Measurements from ENCODE around the gene HEG1.
"Not testable (repeated sequence)": the region's sequence is repeated elsewhere in the genome, so short reads cannot be mapped to it uniquely, and the experiment has no call there.

The HEG1 gene

GRCh38 chr3:124986192-124987143 is 69.3 kb downstream of the HEG1 start:
- no peak for DNase-seq (ENCODE audit: low read depth in 2 of 2)

GRCh38 chr3:124985349-124985748 is 70.4 kb downstream of the HEG1 start:
- DNase-seq (ENCODE audit: low read depth in 2 of 2): no peak

GRCh38 chr3:124984754-124985153 is 71.0 kb downstream of the HEG1 start:
- DNase-seq (ENCODE audit: low read depth in 2 of 2): no peak

- DNase-seq (ENCODE audit: low read depth in 2 of 2): no peak
Observed at GRCh38 chr3:124982855-124983254, 72.9 kb downstream of the HEG1 start.

GRCh38 chr3:124981472-124981871 is 74.3 kb downstream of the HEG1 start:
- no peak for DNase-seq (ENCODE audit: low read depth in 2 of 2)

GRCh38 chr3:124978627-124979026 is 77.2 kb downstream of the HEG1 start:
- DNase-seq (ENCODE audit: low read depth in 2 of 2): no peak

GRCh38 chr3:124976383-124976782 is 79.4 kb downstream of the HEG1 start:
- DNase-seq (ENCODE audit: low read depth in 2 of 2): no peak

- DNase-seq (ENCODE audit: low read depth in 2 of 2): no peak
Observed at GRCh38 chr3:124974691-124975090, 81.1 kb downstream of the HEG1 start.

GRCh38 chr3:124973290-124973689 is 82.5 kb downstream of the HEG1 start:
- no peak for DNase-seq (ENCODE audit: low read depth in 2 of 2)

GRCh38 chr3:124972457-124972856 is 83.3 kb downstream of the HEG1 start:
- no peak for DNase-seq (ENCODE audit: low read depth in 2 of 2)

- DNase-seq (ENCODE audit: low read depth in 2 of 2): no peak
Observed at GRCh38 chr3:124969963-124970722, 85.7 kb downstream of the HEG1 start.

- DNase-seq (ENCODE audit: low read depth in 2 of 2): no peak
Observed at GRCh38 chr3:124969190-124969589, 86.6 kb downstream of the HEG1 start.

GRCh38 chr3:124967964-124968363 is 87.8 kb downstream of the HEG1 start:
- DNase-seq (ENCODE audit: low read depth in 2 of 2): no peak

GRCh38 chr3:124966521-124967445 is 89.0 kb downstream of the HEG1 start:
- no peak for DNase-seq (ENCODE audit: low read depth in 2 of 2)

GRCh38 chr3:124965413-124965812 is 90.4 kb downstream of the HEG1 start:
- no peak for DNase-seq (ENCODE audit: low read depth in 2 of 2)

GRCh38 chr3:124964387-124964786 is 91.4 kb downstream of the HEG1 start:
- DNase-seq (ENCODE audit: low read depth in 2 of 2): no peak

GRCh38 chr3:124963755-124964154 is 92.0 kb downstream of the HEG1 start:
- DNase-seq (ENCODE audit: low read depth in 2 of 2): no peak

- DNase-seq (ENCODE audit: low read depth in 2 of 2): no peak
Observed at GRCh38 chr3:124962403-124962940, 93.3 kb downstream of the HEG1 start.

GRCh38 chr3:124960698-124961097 is 95.1 kb downstream of the HEG1 start:
- DNase-seq (ENCODE audit: low read depth in 2 of 2): no peak

GRCh38 chr3:124960105-124960504 is 95.7 kb downstream of the HEG1 start:
- DNase-seq (ENCODE audit: low read depth in 2 of 2): no peak

GRCh38 chr3:124957951-124958350 is 97.8 kb downstream of the HEG1 start:
- not testable (repeated sequence) for DNase-seq (ENCODE audit: low read depth in 2 of 2)

Measured in stimulated activated CD4-positive, alpha-beta T cell treated with anti-CD3 and anti-CD28 coated beads, Interleukin-12 subunit alpha, Interleukin-12 subunit beta, amount 100 ng/mL, for 24 hours (primary cell).